ENCODE measurements around the gene CAPN8.

Gene CAPN8

GRCh38 chr1:223680188-223680587 lies 14.7 kb upstream of the CAPN8 start:
- Histone ChIP-seq H3K27me3 (ENCODE audit: insufficient read depth, low read depth, severe bottlenecking) (no peaks in the 10 kb centered on the region), H3K36me3 (no peaks in the 10 kb centered on the region), H3K9me3 (ENCODE audit: severe bottlenecking) (no peaks in the 10 kb centered on the region), H3K4me3 (ENCODE audit: low read depth, low read length) (no peak overlapping the region), H3K27ac (no peak overlapping the region)
- no peak for TF ChIP-seq CTCF (IDR thresholded peaks at IDR 0.05; ENCODE audit: low read depth, low read length)
- no peak for DNase-seq

GRCh38 chr1:223678841-223679240 lies 13.3 kb upstream of the CAPN8 start:
- no peaks in the 10 kb centered on the region for H3K9me3 ChIP-seq (ENCODE audit: severe bottlenecking)
- no peak for TF ChIP-seq CTCF (IDR thresholded peaks at IDR 0.05; ENCODE audit: low read depth, low read length)
- no peak overlapping the region for H3K27ac ChIP-seq
- DNase-seq = no peak
- H3K27me3 ChIP-seq (ENCODE audit: insufficient read depth, low read depth, severe bottlenecking) = no peaks in the 10 kb centered on the region
- H3K4me3 ChIP-seq (ENCODE audit: low read depth, low read length) = no peak overlapping the region
- no peaks in the 10 kb centered on the region for H3K36me3 ChIP-seq

DNA sequence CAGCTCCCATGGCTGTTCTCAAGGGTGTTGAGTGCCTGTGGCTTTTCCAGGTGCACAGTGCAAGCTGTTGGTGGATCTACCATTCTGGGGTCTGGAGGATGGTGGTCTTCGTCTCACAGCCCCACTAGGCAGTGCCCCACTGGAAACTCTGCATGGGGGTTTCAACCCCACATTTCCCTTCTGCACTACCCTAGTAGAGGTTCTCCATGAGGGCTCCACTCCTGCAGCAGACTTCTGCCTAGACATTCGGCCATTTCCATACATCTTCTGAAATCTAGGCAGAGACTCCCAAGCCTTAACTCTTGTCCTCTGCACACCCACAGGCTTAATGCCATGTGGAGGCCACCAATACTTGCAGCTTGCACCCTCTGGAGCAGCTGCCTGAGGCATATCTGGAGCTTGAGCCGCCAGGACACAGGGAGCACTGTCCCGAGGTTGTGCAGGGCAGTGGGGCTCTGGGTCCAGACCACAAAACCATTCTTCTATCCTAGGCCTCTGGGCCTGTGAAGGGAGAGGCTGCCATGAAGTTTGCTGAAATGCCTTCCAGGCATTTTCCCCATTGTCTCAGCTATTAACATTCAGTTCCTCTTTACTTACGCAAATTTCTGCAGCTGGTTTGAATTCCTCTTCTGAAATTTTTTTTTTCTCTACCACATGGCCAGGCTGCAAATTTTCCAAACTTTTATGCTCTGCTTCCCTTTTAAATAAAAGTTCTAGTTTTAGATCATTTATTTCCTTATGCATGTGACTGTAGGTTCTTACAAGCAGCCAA lies 8.8 kb upstream of the CAPN8 start:
- Histone ChIP-seq H3K36me3 (no peaks in the 10 kb centered on the region), H3K27ac (no peak overlapping the region), H3K4me3 (ENCODE audit: low read depth, low read length) (no peak overlapping the region), H3K27me3 (ENCODE audit: insufficient read depth, low read depth, severe bottlenecking) (no peaks in the 10 kb centered on the region), H3K9me3 (ENCODE audit: severe bottlenecking) (no peaks in the 10 kb centered on the region)
- no peak for TF ChIP-seq CTCF (IDR thresholded peaks at IDR 0.05; ENCODE audit: low read depth, low read length)
- no peak for DNase-seq

GRCh38 chr1:223670458-223671159 lies 5.1 kb upstream of the CAPN8 start:
- DNase-seq = peak; percentile 35

GRCh38 chr1:223669003-223669795 lies 3.7 kb upstream of the CAPN8 start:
- TF ChIP-seq CTCF (IDR thresholded peaks at IDR 0.05; ENCODE audit: low read depth, low read length) = no peak
- DNase-seq = no peak
- no peaks in the 10 kb centered on the region for H3K36me3 ChIP-seq
- no peaks in the 10 kb centered on the region for H3K27me3 ChIP-seq (ENCODE audit: insufficient read depth, low read depth, severe bottlenecking)
- no peak overlapping the region for H3K27ac ChIP-seq
- H3K9me3 ChIP-seq (ENCODE audit: severe bottlenecking) = no peaks in the 10 kb centered on the region
- H3K4me3 ChIP-seq (ENCODE audit: low read depth, low read length) = no peak overlapping the region

More at GRCh38 chr1:223670458-223671159, 5.1 kb upstream of the CAPN8 start:
- Histone ChIP-seq H3K4me3 (ENCODE audit: low read depth, low read length) (no peak overlapping the region), H3K36me3 (no peaks in the 10 kb centered on the region), H3K27ac (no peak overlapping the region), H3K27me3 (ENCODE audit: insufficient read depth, low read depth, severe bottlenecking) (no peaks in the 10 kb centered on the region), H3K9me3 (ENCODE audit: severe bottlenecking) (no peaks in the 10 kb centered on the region)
- TF ChIP-seq CTCF (IDR thresholded peaks at IDR 0.05; ENCODE audit: low read depth, low read length) = peak; percentile 73

Data from WERI-Rb-1 (cell line).